HepG2 (cell line): ENCODE results near the gene ZBTB48. TPM values are rescaled to one million over a fixed set of nuclear protein-coding genes. Genes with fewer than 3 reads are reported as not detected.
A peak's percentile ranks its signal among the peaks of the same experiment; 100 is the strongest.

Experiments
- ATF7-NPFF ChIP-seq: sonication (generic); formaldehyde crosslinking; IDR thresholded peaks from 2 replicates; pipeline ENCODE4 v1.8.1; 2023; ENCODE audit warnings: mild to moderate bottlenecking, low read depth, missing genetic modification reagents, moderate library complexity
- ATM ChIP-seq: fragments of 450-650 bp; IDR thresholded peaks from 2 replicates; pipeline ENCODE4 v1.7.1; 2017; ENCODE audit warnings: mild to moderate bottlenecking, borderline replicate concordance
- CC2D1A ChIP-seq: sonication (generic); formaldehyde crosslinking; IDR thresholded peaks from 2 replicates; pipeline ENCODE4 v1.8.1; 2023; ENCODE audit warnings: mild to moderate bottlenecking, missing genetic modification reagents
- DPF2 ChIP-seq: sonication (generic); formaldehyde crosslinking; IDR thresholded peaks from 2 replicates; pipeline ENCODE4 v1.4.0; 2020; ENCODE audit warnings: mild to moderate bottlenecking, low read depth, missing genetic modification reagents, borderline replicate concordance
- DR1 ChIP-seq: sonication (generic); formaldehyde crosslinking; IDR thresholded peaks from 2 replicates; pipeline ENCODE4 v1.8.0; 2021; ENCODE audit warnings: mild to moderate bottlenecking, missing genetic modification reagents, inconsistent platforms
- GPBP1L1 ChIP-seq: sonication (generic); formaldehyde crosslinking; IDR thresholded peaks from 2 replicates; pipeline ENCODE4 v1.5.0; 2020; ENCODE audit warnings: mild to moderate bottlenecking, missing genetic modification reagents
- HDAC2 ChIP-seq: sonication (generic); formaldehyde crosslinking; IDR thresholded peaks from 2 replicates; pipeline ENCODE4 v1.4.0; 2020; ENCODE audit warnings: missing genetic modification reagents
- MATR3 ChIP-seq: sonication (generic); formaldehyde crosslinking; IDR thresholded peaks from 2 replicates; pipeline ENCODE4 v1.4.0; 2020; ENCODE audit warnings: missing genetic modification reagents
- NFRKB ChIP-seq: fragments of 450-650 bp; IDR thresholded peaks from 2 replicates; pipeline ENCODE4 v1.6.1; 2017
- POGZ ChIP-seq: sonication (generic); formaldehyde crosslinking; IDR thresholded peaks from 2 replicates; pipeline ENCODE4 v1.4.0; 2020; ENCODE audit warnings: mild to moderate bottlenecking, missing genetic modification reagents
- SMC3 ChIP-seq: IDR thresholded peaks from 2 replicates; pipeline ENCODE4 v1.6.1; 2011; ENCODE audit warnings: low read length, improper control_type of control experiment
- SP4 ChIP-seq: sonication (generic); formaldehyde crosslinking; IDR thresholded peaks from 2 replicates; pipeline ENCODE4 v1.8.1; 2023; ENCODE audit warnings: mild to moderate bottlenecking, missing genetic modification reagents
- ZFAT ChIP-seq: sonication (generic); formaldehyde crosslinking; conservative IDR thresholded peaks from 2 replicates; pipeline ENCODE4 v1.8.1; 2023; ENCODE audit warnings: missing genetic modification reagents, inconsistent platforms
- ZNF251 ChIP-seq: sonication (generic); formaldehyde crosslinking; IDR thresholded peaks from 2 replicates; pipeline ENCODE4 v1.9.0; 2021; ENCODE audit warnings: mild to moderate bottlenecking, missing genetic modification reagents
- ZNF260 ChIP-seq: sonication (generic); formaldehyde crosslinking; IDR thresholded peaks from 2 replicates; pipeline ENCODE4 v1.4.0; 2020; ENCODE audit warnings: missing genetic modification reagents, low read depth, mild to moderate bottlenecking, borderline replicate concordance
- ZNF446 ChIP-seq: sonication (generic); formaldehyde crosslinking; IDR thresholded peaks from 2 replicates; pipeline ENCODE4 v1.5.0; 2020; ENCODE audit warnings: mild to moderate bottlenecking, missing genetic modification reagents
- ZNF496 ChIP-seq: sonication (generic); formaldehyde crosslinking; IDR thresholded peaks from 2 replicates; pipeline ENCODE4 v1.8.1; 2023; ENCODE audit warnings: mild to moderate bottlenecking, moderate library complexity, missing genetic modification reagents; ENCODE audit not compliant: insufficient replicate concordance
- ZNF543 ChIP-seq: sonication (generic); formaldehyde crosslinking; IDR thresholded peaks from 2 replicates; pipeline ENCODE4 v1.4.0; 2020; ENCODE audit warnings: mild to moderate bottlenecking, missing genetic modification reagents
- ZNF547 ChIP-seq: sonication (generic); formaldehyde crosslinking; IDR thresholded peaks from 2 replicates; pipeline ENCODE4 v1.5.1; 2020; ENCODE audit warnings: mild to moderate bottlenecking, missing genetic modification reagents
- ZNF724P ChIP-seq: sonication (generic); formaldehyde crosslinking; IDR thresholded peaks from 2 replicates; pipeline ENCODE4 v1.8.0; 2022; ENCODE audit warnings: missing genetic modification reagents, borderline replicate concordance
- polyA plus RNA-seq, 8 experiments: library from polyadenylated mRNA; depleted of rRNA in 3 of 8; stranded (reverse) in 7 of 8; unstranded in 1 of 8; fragments of >200 nt; fragmentation: Illumina TruSeq in 4 of 8; extraction: Trizol in 4 of 8; gene quantifications; 2 replicates each; pipeline versions ENCODE4 v1.2.1 to v1.2.3, GENCODE V29; 2011 to 2016; ENCODE audit warnings: low read depth in 4 of 8, missing spikeins in 1 of 8, mixed read lengths in 1 of 8; ENCODE audit not compliant: insufficient read depth in 1 of 8
- total RNA-seq, 5 experiments: library from RNA; depleted of rRNA; stranded (reverse); fragments of >200 nt; fragmentation: Illumina TruSeq; extraction: Trizol; gene quantifications; 2 replicates each; pipeline ENCODE4 v1.2.3, GENCODE V29; 2016; ENCODE audit warnings: low read depth in 1 of 5
- TF ChIP-seq, protein P1 (sequence below): IDR thresholded peaks from 2 replicates; pipeline ENCODE4 v1.6.1; 2016; ENCODE audit warnings: low read depth
- TF ChIP-seq, protein P2 (sequence below): sonication (generic); formaldehyde crosslinking; IDR thresholded peaks from 2 replicates; pipeline ENCODE4 v1.5.0; 2020; ENCODE audit warnings: mild to moderate bottlenecking, missing genetic modification reagents
- TF ChIP-seq, protein P3 (sequence below): sonication (generic); formaldehyde crosslinking; IDR thresholded peaks from 2 replicates; pipeline ENCODE4 v1.8.1; 2023; ENCODE audit warnings: mild to moderate bottlenecking, missing genetic modification reagents

Gene ZBTB48
- total and polyA plus RNA-seq, 2 of the 13 experiments (the other 11 are each of a cell fraction or from before 2014, with no cell fraction given), result 13.0 to 17.1 TPM

- TF ChIP-seq, protein P1, sequence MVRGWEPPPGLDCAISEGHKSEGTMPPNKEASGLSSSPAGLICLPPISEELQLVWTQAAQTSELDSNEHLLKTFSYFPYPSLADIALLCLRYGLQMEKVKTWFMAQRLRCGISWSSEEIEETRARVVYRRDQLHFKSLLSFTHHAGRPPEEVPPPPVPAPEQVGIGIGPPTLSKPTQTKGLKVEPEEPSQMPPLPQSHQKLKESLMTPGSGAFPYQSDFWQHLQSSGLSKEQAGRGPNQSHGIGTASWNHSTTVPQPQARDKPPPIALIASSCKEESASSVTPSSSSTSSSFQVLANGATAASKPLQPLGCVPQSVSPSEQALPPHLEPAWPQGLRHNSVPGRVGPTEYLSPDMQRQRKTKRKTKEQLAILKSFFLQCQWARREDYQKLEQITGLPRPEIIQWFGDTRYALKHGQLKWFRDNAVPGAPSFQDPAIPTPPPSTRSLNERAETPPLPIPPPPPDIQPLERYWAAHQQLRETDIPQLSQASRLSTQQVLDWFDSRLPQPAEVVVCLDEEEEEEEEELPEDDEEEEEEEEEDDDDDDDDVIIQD (CRISPR knock-in tag), result no peak
- TF ChIP-seq ZNF547 (no peak; the same call in 1 of the 2 replicates), DR1 (CRISPR knock-in tag) (no peak), SMC3 (no peak), ZFAT (no peak), CC2D1A (CRISPR knock-in tag) (no peak), ATM (no peak), ZNF543 (no peak), SP4 (peak; percentile 88), ZNF446 (CRISPR knock-in tag) (peak; percentile 34; the same call in 1 of the 2 replicates), HDAC2 (0 out of 2 replicates have a peak, but pooled peaks have one; percentile 5), ZNF724P (CRISPR knock-in tag) (no peak), DPF2 (CRISPR knock-in tag) (no peak), ZNF496 (CRISPR knock-in tag) (no peak), NFRKB (no peak), POGZ (CRISPR knock-in tag) (no peak), MATR3 (CRISPR knock-in tag) (no peak), ATF7-NPFF (CRISPR knock-in tag) (peak; percentile 54; the same call in 1 of the 2 replicates), GPBP1L1 (CRISPR knock-in tag) (no peak), ZNF260 (CRISPR knock-in tag) (no peak), ZNF251 (CRISPR knock-in tag) (no peak)
- TF ChIP-seq, protein P2, sequence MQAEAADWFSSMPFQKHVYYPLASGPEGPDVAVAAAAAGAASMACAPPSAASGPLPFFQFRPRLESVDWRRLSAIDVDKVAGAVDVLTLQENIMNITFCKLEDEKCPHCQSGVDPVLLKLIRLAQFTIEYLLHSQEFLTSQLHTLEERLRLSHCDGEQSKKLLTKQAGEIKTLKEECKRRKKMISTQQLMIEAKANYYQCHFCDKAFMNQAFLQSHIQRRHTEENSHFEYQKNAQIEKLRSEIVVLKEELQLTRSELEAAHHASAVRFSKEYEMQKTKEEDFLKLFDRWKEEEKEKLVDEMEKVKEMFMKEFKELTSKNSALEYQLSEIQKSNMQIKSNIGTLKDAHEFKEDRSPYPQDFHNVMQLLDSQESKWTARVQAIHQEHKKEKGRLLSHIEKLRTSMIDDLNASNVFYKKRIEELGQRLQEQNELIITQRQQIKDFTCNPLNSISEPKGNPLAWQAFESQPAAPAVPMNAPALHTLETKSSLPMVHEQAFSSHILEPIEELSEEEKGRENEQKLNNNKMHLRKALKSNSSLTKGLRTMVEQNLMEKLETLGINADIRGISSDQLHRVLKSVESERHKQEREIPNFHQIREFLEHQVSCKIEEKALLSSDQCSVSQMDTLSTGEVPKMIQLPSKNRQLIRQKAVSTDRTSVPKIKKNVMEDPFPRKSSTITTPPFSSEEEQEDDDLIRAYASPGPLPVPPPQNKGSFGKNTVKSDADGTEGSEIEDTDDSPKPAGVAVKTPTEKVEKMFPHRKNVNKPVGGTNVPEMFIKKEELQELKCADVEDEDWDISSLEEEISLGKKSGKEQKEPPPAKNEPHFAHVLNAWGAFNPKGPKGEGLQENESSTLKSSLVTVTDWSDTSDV, result no peak
- TF ChIP-seq, protein P3, sequence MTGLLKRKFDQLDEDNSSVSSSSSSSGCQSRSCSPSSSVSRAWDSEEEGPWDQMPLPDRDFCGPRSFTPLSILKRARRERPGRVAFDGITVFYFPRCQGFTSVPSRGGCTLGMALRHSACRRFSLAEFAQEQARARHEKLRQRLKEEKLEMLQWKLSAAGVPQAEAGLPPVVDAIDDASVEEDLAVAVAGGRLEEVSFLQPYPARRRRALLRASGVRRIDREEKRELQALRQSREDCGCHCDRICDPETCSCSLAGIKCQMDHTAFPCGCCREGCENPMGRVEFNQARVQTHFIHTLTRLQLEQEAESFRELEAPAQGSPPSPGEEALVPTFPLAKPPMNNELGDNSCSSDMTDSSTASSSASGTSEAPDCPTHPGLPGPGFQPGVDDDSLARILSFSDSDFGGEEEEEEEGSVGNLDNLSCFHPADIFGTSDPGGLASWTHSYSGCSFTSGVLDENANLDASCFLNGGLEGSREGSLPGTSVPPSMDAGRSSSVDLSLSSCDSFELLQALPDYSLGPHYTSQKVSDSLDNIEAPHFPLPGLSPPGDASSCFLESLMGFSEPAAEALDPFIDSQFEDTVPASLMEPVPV (CRISPR knock-in tag), result peak; percentile 72
Observed at GRCh38 chr1:6602669-6603237, 23.0 kb downstream of the ZBTB48 start, which contains the start of gene KLHL21 (continued).
